ENCODE data around the gene ARHGEF33. TPM values are rescaled to one million over a fixed set of nuclear protein-coding genes. Genes with fewer than 3 reads are reported as not detected.

Gene ARHGEF33
- total RNA-seq (2014; rRNA removed) = 0.06 and 0.57 TPM in 2 replicates
- 0.12 TPM for polyA plus RNA-seq (2012)

DNA sequence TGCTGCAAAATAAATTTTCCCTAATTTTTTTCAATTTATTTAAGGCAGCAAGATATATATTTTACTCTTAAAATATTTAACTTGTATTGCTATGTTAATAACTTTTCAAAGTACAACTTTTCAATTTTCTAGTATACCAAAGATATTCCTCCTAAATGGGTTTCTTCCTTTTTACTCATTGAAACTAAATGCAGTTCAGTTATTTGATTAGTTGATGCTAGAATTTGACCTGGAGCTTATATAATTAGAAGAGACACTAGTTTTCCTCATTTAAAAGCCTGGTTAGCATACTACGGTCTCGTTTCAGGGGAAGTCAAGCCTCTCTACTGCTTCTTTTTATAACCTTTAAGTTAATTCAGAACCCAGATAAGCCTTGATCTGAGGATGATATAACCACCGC, at the start of gene ARHGEF33:
TSS of gene ARHGEF33 (plus strand) at position 301 of the 400 bp plus-strand sequence. CDS start 29,573 bp downstream, outside the sequence.
- DNase-seq (ENCODE audit: low read depth) = no peak

DNA sequence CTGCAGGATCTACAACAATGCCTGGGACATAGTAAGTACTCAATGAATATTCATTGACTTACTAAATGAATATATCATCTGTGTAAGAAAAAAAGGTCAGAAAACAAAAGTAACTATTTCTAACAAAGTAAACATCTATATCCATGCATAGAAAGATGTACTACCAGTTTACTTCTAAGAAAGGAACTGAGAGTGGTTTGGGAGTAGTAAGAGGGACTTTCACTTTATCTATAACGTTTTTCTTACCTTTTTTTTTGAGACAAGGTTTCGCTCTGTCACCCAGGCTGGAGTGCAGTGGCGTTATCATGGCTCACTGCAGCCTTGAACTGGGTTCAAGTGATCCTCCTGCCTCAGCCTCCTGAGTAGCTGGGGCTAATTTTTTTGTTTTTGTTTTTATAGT, 39.6 kb upstream of the ARHGEF33 start:
- no peak for DNase-seq (ENCODE audit: low read depth)

DNA sequence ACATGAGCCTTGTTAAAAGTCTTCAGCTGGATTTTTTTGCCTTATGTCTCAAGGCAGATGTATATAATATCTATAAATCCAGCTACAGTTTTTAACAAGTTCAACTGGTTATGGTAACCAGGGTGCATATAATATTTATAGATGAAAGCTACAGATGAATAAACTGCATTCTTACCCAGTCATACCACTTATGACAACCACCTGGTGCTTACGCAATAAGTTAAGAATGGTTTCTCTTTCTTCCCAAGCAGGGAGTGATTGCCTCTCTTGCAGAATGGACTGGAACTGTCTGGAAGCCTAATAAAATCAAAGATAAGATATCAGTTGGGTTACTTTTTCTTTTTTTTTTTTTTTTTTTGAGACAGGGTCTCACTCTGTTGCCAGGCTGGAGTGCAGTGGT, 33.5 kb upstream of the ARHGEF33 start:
- peak; percentile 15 for DNase-seq (ENCODE audit: low read depth)

- no peak for DNase-seq (ENCODE audit: low read depth)
These were observed 27.2 kb upstream of the ARHGEF33 start for GRCh38 chr2:38862476-38862875.

DNA sequence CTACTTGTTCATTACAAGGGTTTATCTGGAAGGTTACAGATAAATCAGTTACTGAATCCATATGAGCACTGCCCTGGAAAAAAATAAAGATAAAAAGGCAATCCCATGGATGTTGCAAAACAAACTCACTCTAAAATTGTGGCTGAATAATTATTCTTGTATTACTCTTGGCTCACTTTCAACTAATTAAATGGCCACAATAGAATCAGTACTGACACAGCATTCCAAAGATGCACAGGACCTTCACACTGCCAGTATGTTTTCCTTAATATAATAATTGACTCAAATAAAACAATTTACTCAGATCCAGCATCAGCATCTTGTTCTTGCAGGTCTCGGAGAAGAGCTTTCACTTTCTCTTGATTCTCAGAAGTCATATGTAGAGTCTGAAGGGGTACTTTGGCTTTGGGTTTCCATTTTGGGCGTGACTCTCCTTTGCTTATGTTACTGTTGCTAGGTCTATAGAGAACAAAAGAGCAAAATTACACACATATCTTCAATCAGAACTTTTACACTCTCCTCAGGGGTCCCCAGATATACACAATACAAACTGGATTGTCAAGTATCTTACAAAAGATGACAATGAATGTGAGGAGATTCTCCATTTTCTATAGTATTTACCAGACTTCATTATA, 26.5 kb upstream of the ARHGEF33 start:
- no peak for DNase-seq (ENCODE audit: low read depth)

- DNase-seq (ENCODE audit: low read depth) = no peak
These were observed 22.8 kb upstream of the ARHGEF33 start for GRCh38 chr2:38866773-38867443.

GRCh38 chr2:38871432-38871831, 18.2 kb upstream of the ARHGEF33 start:
- no peak for DNase-seq (ENCODE audit: low read depth)

GRCh38 chr2:38873763-38874162, 15.9 kb upstream of the ARHGEF33 start:
- no peak for DNase-seq (ENCODE audit: low read depth)

- DNase-seq (ENCODE audit: low read depth) = no peak
These were observed 14.5 kb upstream of the ARHGEF33 start for GRCh38 chr2:38875227-38875575.

DNA sequence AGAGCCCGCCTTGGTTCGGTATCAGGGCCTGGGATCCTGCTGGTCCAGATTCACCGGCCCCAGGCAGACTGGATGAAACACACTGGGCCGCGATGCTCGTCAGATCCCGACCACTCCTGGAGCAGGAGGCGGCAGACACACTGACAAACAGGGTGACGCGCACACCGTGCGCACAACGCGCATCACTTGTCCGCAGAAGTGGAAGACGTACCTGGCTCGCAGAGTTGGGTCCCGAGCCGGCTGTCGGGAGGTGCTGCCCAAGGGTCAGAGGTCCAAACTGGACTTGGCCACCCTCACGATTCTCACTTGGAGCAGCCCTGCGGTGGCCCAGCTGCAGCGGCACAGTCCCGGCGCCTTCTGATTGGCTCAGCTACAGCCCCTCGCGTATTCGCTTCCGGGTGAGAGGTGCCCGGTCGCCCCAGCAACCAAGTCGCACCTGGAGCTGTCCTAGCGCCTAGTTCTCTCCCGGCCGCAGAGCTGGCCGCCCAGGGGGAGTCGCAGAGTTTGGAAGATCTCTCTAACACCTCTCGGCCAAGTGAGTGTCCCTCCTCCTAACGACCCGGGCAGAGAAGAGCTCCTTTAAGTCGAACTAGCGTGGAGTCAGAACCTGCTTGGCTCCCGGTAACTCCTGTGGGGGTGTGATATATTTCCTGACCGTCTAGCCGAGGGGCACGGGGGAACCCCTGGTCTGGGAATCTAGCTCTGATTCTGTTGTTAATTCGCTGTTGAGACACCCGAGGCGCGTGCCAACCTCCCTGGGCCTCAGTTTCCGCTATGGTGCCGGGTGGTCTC, 13.9 kb upstream of the ARHGEF33 start, which contains the start of the genes DHX57 and MORN2:
TSS of gene DHX57 (minus strand) at position 359 of the 792 bp plus-strand sequence. CDS start 7,529 bp downstream, outside the sequence.
TSS of gene MORN2 (plus strand) at position 401 of the 792 bp plus-strand sequence.
- DNase-seq (ENCODE audit: low read depth) = peak; percentile 81

DNA sequence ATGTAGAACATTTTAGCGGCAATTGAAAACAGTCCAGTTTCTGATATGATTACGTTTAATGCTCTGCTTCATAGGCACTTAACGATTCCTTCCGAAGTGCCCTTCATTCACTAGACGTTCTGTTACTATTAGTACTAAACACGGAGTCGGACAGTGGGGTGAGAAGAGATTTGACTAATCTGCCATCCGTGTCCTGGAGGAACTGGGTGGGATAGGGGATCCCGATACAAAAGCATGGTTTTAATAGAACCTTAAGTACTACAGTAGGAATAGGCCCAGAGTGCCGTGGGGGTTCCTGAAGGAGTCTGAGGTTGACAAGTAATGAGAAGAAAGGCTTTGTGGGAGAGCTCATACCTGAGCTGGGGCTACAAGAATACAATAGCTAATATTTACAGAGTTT, 13.3 kb upstream of the ARHGEF33 start:
- DNase-seq (ENCODE audit: low read depth) = no peak

DNA sequence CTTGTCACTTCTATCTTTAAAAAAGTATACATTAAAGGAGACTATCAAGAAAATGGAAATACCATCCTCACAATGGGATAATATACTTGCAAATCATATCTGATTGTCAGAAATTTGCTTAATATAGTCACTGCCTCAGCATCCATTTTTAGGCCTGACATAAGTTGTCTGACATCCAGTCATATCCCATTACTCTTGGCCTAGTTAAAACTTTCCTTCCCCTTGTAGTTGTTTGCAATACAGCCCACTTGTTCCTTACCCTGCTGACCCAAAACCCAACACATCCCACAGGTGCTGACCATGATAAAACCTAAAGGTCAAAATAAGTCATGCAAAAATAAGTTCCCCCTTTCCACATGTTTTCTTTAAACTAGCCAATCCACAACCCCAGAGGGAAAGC, 3.6 kb upstream of the ARHGEF33 start:
- no peak for DNase-seq (ENCODE audit: low read depth)

DNA sequence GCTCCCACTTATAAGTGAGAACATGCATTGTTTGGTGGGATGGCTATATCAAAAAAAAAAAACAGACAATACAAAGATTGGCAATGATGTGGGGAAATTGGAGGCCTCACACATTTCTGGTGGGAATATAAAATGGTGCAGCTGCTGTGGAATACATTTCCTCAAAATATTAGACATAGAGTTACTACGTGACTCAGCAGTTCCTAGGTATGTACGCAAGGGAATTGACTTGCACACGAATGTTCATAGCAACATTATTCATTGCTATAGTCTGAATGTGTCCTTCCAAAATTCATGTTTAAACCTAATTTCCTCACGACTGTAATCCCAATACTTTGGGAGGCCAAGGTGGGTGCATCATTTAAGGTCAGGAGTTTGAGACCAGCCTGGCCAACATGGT, 2.3 kb upstream of the ARHGEF33 start:
- no peak for DNase-seq (ENCODE audit: low read depth)

- no peak for DNase-seq (ENCODE audit: low read depth)
These were observed 1.6 kb upstream of the ARHGEF33 start for GRCh38 chr2:38887902-38888554.

DNA sequence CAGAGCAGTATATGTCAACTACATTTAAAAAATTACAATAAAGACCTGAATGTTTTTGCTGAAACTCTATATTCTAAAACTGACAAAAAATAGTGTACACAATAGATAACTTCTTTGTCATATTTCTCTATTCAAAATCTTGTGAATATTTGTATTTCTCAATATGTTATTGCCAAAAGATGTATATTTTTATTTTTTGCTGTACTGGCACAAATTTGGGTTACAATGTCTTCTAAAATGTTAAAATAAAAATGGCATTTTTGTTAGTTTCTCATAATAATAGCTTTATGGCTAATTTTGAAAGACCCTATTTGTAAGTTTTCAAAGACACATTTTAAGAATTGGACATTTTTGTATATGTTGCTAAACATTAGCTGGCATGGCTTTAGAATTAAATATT, 630 bp upstream of the ARHGEF33 start:
- no peak for DNase-seq (ENCODE audit: low read depth)

GRCh38 chr2:38892819-38893218, 3.1 kb downstream of the ARHGEF33 start:
- DNase-seq (ENCODE audit: low read depth) = no peak

DNA sequence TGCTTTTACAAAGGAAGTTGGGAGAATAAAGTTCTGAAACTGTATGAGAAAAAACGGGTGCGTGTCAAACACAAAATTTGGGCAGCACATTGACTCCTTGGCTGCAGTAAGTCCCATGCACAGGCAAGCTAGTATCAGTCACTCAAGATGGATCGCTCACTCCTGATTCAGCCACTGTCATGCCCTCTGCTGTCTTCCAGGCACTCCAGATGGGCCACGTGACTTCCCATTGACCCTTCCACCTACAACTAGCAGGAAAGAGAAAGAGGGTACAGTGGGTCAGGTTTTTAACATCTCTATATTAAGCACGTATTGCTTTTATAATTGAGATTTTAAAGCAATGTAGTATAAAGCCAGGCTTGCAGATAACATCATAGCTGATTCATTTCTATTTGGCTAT, 8.6 kb downstream of the ARHGEF33 start:
- DNase-seq (ENCODE audit: low read depth) = no peak

DNA sequence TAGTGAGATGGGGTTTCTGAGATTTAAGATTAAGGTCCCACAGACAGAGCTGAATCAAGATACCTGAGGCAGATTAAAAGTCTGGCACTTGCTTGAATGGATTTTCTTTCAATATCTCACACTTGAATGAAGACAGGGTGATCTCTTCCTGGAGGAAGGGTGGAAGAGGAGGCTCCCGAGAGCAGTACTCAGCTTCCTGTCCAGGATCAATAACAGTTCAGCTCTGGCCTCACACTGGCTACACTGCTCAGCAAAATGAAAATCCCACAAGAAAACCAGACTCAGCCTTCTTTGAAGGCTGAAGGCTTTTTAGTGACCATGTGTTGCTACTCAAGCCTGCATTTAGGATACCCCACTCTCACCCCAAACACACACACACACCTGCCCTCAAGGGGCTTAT, 11.1 kb downstream of the ARHGEF33 start:
- no peak for DNase-seq (ENCODE audit: low read depth)

GRCh38 chr2:38905251-38905650, 15.6 kb downstream of the ARHGEF33 start:
- DNase-seq (ENCODE audit: low read depth) = no peak

DNA sequence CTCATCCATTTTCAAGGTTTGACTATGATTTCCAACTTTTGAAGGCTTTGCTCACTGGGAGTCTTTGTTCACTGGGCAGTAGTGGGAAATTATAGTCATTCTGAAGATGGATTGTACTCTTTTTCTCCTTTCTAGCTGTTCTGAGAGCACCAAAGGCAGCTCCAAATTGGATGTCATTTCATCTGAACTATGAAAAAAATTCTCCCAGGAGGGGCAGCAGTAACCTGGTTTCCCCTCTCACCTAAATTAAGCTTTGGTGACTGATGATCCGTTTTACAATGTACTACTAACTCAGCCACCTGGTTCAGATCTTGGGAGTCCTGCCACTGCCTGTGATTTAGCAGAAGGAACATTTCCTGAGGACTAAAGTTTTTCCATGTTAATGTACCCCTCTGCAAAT, 17.6 kb downstream of the ARHGEF33 start:
- no peak for DNase-seq (ENCODE audit: low read depth)

DNA sequence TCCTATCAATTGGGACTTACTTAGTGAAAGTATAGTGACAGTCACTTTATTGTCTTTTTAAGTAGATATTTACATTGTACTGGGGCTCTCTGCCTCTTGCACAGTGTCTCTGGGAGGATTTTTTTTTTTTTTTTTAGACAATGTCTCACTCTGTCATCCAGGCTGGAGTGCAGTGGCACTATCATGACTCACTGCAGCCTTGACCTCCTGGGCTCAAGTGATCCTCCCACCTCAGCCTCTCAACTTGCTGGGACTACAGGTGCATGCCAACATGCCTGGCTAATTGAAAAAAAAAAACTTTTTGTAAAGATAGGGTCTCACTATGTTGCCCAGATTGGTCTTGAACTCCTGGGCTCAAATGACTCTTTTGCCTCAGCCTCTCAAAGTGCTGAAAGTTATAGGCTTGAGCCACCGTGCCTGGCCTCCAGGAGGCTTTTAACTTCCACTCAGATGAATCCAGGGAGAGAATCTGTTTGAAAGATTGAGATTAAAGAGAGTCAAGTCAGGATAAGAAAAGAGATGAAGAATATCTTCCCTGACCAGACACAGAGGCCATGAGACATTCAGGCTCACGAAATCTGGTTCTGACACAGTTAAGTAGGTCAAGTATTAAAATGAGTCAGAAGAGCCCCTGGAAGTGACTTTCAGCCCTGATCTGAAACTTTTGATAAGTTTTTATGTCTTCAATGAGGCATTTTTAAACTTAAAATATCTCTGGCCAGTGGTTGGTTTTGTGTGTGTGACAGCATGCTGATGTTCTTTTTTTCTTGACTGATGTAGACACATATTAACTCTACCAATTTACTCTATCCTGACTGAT, 18.3 kb downstream of the ARHGEF33 start:
- no peak for DNase-seq (ENCODE audit: low read depth)

All from LHCN-M2 (cell line).